Embryonic facial prominence (tissue), 1 donor: ENCODE measurements around the gene FAM161A.
"Not testable (repeated sequence)": the region's sequence is repeated elsewhere in the genome, so short reads cannot be mapped to it uniquely, and the experiment has no call there.

ENCODE experiments used
- DNase-seq: peaks from one replicate; pipeline ENCODE4 v3.0.0-alpha.2; 2016; ENCODE audit errors: extremely low spot score

FAM161A gene

DNA sequence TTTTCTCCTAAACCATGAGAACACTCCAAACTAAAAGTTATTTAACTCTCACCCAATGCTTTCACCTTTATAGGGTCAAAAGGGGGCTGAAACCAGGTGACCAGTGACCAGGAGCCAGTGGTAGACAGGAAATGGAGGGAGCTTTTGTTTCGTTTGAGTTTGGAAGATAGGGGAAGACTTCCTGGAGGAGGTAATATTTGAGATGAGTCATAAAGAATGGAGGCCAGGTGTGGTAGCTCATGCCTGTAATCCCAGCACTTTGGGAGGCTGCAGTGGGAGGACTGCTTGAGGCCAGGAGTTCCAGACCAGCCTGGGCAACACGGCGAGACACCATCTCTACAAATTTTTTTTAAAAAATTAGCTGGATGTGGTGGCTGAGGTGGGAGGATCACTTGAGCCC lies 8.5 kb downstream of the FAM161A start:
- DNase-seq = no peak

DNA sequence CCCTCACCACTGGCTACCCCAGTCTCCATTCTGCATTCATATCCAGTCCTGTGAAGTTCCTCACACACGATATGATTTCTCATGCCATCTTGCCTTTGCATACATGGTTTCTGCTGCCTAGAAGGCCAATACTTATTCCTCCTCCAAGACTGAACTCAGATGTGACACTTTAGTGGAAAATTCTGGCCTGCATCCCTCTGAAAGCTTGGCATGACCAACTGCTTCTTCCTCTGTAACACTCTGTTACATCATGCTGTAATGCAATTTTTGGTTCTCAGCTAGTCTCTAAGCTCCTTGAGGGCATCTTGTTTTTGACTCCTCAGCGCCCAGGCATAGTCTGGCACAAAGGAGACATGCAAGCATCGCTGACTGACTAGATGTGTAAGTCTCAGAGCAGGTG lies 12.6 kb downstream of the FAM161A start:
- no peak for DNase-seq

- DNase-seq = no peak
Measured at GRCh38 chr2:61834893-61835292, 19.0 kb downstream of the FAM161A start.

DNA sequence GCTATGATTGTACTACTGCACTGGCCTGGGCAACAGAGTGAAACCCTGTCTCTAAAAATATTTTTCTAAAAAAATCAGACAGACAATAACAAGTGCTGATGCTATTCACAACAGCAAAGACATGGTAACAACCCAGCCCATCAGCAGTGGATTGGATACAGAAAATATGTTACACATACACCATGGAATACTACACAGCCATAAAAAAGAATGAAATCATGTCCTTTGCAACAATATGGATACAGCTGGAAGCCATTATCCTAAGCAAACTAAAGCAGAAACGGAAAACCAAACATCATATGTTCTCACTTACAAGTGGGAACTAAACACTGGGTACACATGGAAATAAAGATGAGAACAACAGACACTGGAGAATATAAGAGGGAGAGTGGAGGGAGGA lies 19.9 kb downstream of the FAM161A start:
- no peak for DNase-seq

- no peak for DNase-seq
Measured at GRCh38 chr2:61832183-61832841, 21.5 kb downstream of the FAM161A start.

DNA sequence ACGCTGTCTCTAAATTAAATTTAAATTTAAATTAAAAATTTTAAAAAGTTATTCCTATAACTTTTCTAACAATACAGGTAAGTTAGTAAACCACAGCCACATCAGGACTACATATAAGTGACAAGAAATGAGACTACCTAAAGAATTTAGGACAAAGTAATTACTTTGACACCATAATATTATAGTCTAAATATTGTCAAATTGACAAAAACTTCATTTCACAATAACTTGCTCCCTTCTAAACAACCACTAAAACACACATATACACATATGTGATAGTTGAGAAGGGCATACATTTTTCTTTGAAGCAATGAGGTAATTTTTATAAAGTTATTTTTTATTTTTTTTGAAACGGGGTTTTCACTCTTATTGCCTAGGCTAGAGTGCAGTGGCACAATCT lies 31.6 kb downstream of the FAM161A start:
- DNase-seq = no peak

DNA sequence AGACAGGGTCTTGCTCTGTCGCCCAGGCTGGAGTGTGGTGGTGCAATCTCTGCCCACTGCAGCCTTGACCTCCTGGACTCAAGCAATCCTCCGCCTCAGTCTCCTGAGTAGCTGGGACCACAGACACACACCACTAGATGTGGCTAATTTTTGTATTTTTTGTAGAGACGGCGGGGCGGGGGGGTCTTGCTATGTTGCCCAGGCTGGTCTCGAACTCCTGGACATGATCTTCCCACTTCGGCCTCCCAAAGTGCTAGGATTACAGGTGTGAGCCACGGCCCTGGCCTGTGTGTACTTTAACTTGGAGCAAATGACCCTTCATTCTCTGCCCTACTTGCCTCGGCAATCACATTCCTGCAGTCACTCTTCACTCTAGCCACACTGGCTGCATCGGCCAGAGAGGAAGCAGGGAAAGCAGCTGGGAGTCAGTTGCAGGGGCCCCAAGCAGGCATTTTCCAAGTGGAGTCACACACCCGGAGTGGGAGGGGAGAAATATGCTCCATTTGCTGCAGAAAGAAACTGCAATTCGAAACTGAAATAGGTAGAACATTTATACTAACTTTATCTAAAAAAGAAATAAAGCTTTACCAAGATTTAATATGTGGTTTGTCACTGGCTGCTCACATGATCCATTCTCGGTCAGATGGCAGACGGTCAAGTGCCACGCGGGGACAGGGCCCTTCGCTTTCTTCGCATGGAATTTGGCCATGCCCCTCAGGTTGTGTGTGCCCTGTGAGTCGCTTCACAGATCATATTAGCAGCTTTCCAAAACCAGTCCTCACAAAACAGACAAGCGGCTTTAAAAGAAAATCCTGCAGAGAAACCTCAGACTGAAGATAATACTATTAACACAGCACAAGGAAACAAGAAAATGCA lies 37.1 kb downstream of the FAM161A start:
- DNase-seq = no peak

- no peak for DNase-seq
Measured at GRCh38 chr2:61814539-61815160, 39.2 kb downstream of the FAM161A start.

GRCh38 chr2:61813314-61813713 lies 40.5 kb downstream of the FAM161A start:
- not testable (repeated sequence) for DNase-seq

DNA sequence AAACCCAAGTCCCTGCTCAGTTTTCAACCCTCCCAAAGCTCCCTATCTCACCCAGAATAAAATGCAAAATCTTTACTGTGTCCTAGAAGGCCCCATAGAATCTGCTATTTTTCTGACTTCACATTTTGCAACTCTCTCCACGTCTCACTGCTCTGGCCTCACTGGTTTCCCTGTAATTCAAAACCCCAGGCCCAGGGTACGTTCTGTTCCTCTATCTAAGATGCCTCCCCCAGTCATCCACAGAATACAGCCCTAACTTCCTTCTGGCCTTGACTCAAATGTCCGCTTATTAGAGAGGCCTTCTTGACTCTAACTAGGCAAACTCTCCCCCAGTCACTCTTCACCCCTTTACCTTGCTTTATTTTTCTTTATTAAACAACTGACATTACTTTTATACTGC lies 42.0 kb downstream of the FAM161A start:
- no peak for DNase-seq

DNA sequence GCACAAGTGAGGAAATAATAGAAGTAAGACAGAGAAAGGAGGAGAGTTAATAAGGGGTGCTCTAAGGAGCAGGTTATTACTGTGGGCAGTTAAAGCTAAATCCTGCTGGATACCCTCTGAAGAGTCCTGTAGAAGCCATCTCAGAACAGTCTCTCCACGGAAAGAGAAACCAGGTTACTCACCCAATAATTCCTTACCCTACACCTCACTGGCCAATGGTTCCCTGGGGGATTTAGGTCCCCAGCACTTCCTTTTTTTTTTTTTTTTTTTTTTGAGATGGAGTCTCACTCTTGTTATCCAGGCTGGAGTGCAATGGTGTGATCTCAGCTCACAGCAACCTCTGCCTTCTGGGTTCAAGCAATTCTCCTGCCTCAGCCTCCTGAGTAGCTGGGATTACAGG lies 43.7 kb downstream of the FAM161A start:
- not testable (repeated sequence) for DNase-seq

DNA sequence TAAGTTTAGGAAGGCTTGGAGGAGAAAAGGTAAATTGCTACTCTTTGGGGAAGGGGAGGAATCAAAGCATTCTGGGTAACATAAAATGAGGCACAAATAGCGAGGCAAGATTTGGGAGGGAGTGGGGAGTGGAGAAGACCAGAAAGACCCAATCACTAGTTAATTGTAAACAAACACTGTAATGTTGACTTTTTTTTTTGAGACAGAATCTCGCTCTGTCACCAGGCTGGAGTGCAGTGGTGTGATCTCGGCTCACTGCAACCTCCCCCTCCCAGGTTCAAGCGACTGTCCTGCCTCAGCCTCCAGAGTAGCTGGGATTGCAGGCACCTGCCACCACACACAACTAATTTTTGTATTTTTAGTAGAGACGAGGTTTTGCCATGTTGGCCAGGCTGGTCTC lies 45.2 kb downstream of the FAM161A start:
- DNase-seq = not testable (repeated sequence)

- no peak for DNase-seq
Measured at GRCh38 chr2:61807036-61807757, 46.7 kb downstream of the FAM161A start.

- DNase-seq = no peak
Measured at GRCh38 chr2:61802548-61802947, 51.3 kb downstream of the FAM161A start.

DNA sequence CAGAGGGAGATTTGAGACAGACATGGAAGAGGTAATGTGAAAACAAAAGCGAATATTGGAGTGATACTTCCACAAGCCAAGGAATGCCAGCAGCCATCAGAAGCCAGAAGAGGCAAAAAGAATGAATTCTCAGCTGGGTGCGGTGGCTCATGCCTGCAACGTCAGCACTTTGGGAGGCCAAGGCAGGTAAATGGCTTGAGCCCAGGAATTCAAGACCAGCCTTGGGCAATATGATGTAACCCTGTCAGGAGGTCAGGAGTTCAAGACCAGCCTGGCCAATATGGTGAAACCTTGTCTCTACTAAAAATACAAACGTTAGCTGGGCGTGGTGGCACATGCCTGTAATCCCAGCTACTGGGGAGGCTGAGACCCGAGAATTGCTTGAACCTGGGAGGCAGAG lies 54.8 kb downstream of the FAM161A start:
- DNase-seq = no peak

DNA sequence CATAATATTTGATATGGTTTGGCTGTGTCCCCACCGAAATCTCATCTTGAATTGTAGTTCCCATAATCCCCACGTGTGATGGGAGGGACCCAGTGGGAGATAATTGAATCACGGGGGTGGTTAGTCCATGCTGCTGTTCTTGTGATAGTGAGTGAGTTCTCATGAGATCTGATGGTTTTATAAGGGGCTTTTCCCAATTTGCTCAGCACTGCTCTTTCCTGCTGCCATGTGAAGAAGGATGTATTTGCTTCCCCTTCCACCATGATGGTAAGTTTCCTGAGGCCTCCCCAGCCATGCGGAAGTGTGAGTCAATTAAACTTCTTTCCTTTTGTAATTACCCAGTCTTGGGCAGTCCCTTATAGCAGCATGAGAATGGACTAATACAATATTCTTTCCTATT lies 56.4 kb downstream of the FAM161A start:
- DNase-seq = not testable (repeated sequence)

DNA sequence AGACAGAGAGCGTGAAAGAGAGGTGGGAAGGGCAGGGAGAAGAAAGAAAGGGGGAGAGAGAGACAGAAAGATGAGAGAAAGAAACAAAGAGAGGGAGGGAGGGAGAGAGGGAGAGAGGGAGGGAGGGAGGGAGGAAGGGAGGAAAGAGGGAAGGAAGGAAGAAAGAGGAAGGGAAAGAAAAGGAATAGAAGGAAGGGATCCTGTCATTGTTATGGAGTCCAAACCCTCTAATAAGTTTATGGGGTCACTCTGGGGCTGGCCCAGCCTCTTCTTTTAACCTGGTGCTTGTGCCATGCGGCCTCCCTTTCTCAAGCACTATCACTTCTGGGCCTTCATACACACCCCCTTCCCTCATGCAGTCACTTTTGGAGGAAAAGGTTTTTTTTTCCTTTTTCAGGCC lies 58.5 kb downstream of the FAM161A start:
- no peak for DNase-seq

GRCh38 chr2:61793389-61793836 lies 60.4 kb downstream of the FAM161A start:
- no peak for DNase-seq

GRCh38 chr2:61792355-61792890 lies 61.4 kb downstream of the FAM161A start:
- DNase-seq = no peak

DNA sequence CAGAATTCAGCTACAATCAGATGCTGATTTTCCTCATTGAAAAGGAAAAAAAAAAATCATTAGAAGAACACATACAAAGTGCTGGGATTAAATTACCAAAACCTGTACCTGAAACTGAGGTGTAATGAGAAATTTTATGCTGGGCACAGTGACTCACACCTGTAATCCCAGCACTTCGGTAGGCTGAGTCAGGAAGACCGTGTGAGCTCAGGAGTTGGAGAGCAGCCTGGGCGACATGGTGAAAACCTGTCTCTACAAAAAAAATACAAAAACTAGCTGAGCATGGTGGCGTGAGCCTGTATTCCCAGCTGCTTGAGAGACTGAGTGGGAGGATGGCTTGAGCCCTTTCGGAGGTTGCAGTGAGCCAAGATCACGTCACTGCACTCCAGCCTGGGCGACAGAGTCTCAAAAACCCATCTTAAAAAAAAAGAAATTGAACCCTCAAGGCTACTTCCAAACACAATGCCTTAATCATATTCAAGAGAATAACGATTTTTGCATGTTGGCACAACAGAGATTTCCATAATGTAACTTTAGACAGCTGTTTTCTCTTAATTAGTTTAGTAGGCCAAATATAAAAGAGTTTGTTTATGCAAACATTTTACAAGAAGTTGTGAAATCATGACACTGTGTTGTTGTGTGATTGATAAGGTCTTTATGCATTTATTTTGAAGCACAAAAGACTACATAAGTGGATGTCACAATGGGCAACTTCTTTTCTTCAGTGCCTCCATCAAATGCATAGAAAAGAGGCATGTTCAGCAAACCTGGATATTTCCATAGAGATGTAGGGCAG lies 63.9 kb downstream of the FAM161A start:
- no peak for DNase-seq
